HEK293 (cell line): ENCODE measurements around the gene CFAP73.

Experiments
- HOXC10 ChIP-seq: sonication (generic); formaldehyde crosslinking; IDR thresholded peaks from 2 replicates; pipeline ENCODE4 v1.8.1; 2023; ENCODE audit warnings: mild to moderate bottlenecking, missing genetic modification reagents
- KLF10 ChIP-seq: fragments of 450-650 bp; IDR thresholded peaks from 2 replicates; pipeline ENCODE4 v1.5.1; 2018; ENCODE audit warnings: missing biosample characterization, mild to moderate bottlenecking, missing genetic modification characterization
- MZF1 ChIP-seq: fragments of 450-650 bp; formaldehyde crosslinking; IDR thresholded peaks from 2 replicates; pipeline ENCODE4 v1.5.1; 2017; ENCODE audit warnings: missing biosample characterization, missing genetic modification characterization, borderline replicate concordance
- SP7 ChIP-seq: fragments of 450-650 bp; formaldehyde crosslinking; IDR thresholded peaks from 2 replicates; pipeline ENCODE4 v1.5.1; 2016; ENCODE audit warnings: missing biosample characterization, missing genetic modification characterization
- ZBTB1 ChIP-seq: fragments of 450-650 bp; formaldehyde crosslinking; IDR thresholded peaks from 2 replicates; pipeline ENCODE4 v1.5.1; 2016; ENCODE audit warnings: missing biosample characterization, missing genetic modification characterization
- ZBTB20 ChIP-seq: fragments of 450-650 bp; formaldehyde crosslinking; IDR thresholded peaks from 2 replicates; pipeline ENCODE4 v1.5.1; 2016; ENCODE audit warnings: missing biosample characterization, missing genetic modification characterization
- ZBTB7A ChIP-seq: fragments of 450-650 bp; formaldehyde crosslinking; IDR thresholded peaks from 2 replicates; pipeline ENCODE4 v1.5.1; 2016; ENCODE audit warnings: low read depth, missing biosample characterization, missing genetic modification characterization
- ZFHX2 ChIP-seq: fragments of 450-650 bp; formaldehyde crosslinking; conservative IDR thresholded peaks from 2 replicates; pipeline ENCODE4 v1.5.1; 2016; ENCODE audit warnings: missing biosample characterization, missing genetic modification characterization
- ZNF155 ChIP-seq: fragments of 450-650 bp; formaldehyde crosslinking; IDR thresholded peaks from 2 replicates; pipeline ENCODE4 v1.5.1; 2016; ENCODE audit warnings: missing biosample characterization, missing genetic modification characterization
- ZNF16 ChIP-seq: fragments of 450-650 bp; formaldehyde crosslinking; IDR thresholded peaks from 2 replicates; pipeline ENCODE4 v1.5.1; 2016; ENCODE audit warnings: low read depth, missing biosample characterization, missing genetic modification characterization
- ZNF24 ChIP-seq: fragments of 450-650 bp; formaldehyde crosslinking; IDR thresholded peaks from 2 replicates; pipeline ENCODE4 v1.5.1; 2016; ENCODE audit warnings: missing biosample characterization, missing genetic modification characterization
- ZNF311 ChIP-seq: fragments of 450-650 bp; formaldehyde crosslinking; IDR thresholded peaks from 2 replicates; pipeline ENCODE4 v1.5.1; 2017; ENCODE audit warnings: missing biosample characterization, missing genetic modification characterization, borderline replicate concordance
- ZNF354C ChIP-seq: fragments of 450-650 bp; formaldehyde crosslinking; IDR thresholded peaks from 2 replicates; pipeline ENCODE4 v1.5.1; 2016; ENCODE audit warnings: missing biosample characterization, missing genetic modification characterization, low read depth, borderline replicate concordance
- ZNF394 ChIP-seq: fragments of 450-650 bp; formaldehyde crosslinking; IDR thresholded peaks from 2 replicates; pipeline ENCODE4 v1.5.1; 2016; ENCODE audit warnings: missing biosample characterization, missing genetic modification characterization, mild to moderate bottlenecking, moderate library complexity, borderline replicate concordance
- ZNF510 ChIP-seq: fragments of 450-650 bp; formaldehyde crosslinking; IDR thresholded peaks from 2 replicates; pipeline ENCODE4 v1.5.1; 2018; ENCODE audit warnings: mild to moderate bottlenecking, missing genetic modification characterization, missing biosample characterization; ENCODE audit not compliant: insufficient replicate concordance
- ZNF514 ChIP-seq: fragments of 450-650 bp; formaldehyde crosslinking; IDR thresholded peaks from 2 replicates; pipeline ENCODE4 v1.5.1; 2016; ENCODE audit warnings: missing biosample characterization, missing genetic modification characterization
- ZNF521 ChIP-seq: fragments of 450-650 bp; formaldehyde crosslinking; IDR thresholded peaks from 2 replicates; pipeline ENCODE4 v1.5.1; 2017; ENCODE audit warnings: missing biosample characterization, mild to moderate bottlenecking, missing genetic modification characterization
- ZNF529 ChIP-seq: fragments of 450-650 bp; formaldehyde crosslinking; IDR thresholded peaks from 2 replicates; pipeline ENCODE4 v1.5.1; 2017; ENCODE audit warnings: missing genetic modification characterization, missing biosample characterization; ENCODE audit not compliant: insufficient replicate concordance
- ZNF548 ChIP-seq: fragments of 450-650 bp; formaldehyde crosslinking; IDR thresholded peaks from 2 replicates; pipeline ENCODE4 v1.5.1; 2016; ENCODE audit warnings: missing biosample characterization, missing genetic modification characterization
- ZNF555 ChIP-seq: fragments of 450-650 bp; formaldehyde crosslinking; conservative IDR thresholded peaks from 2 replicates; pipeline ENCODE4 v1.5.1; 2017; ENCODE audit warnings: missing biosample characterization, mild to moderate bottlenecking, missing genetic modification characterization, inconsistent platforms
- ZNF560 ChIP-seq: fragments of 450-650 bp; formaldehyde crosslinking; IDR thresholded peaks from 2 replicates; pipeline ENCODE4 v1.5.1; 2017; ENCODE audit warnings: missing biosample characterization, missing genetic modification characterization, borderline replicate concordance
- ZNF585B ChIP-seq: fragments of 450-650 bp; formaldehyde crosslinking; IDR thresholded peaks from 2 replicates; pipeline ENCODE4 v1.5.1; 2016; ENCODE audit warnings: missing biosample characterization, missing genetic modification characterization
- ZNF624 ChIP-seq: fragments of 450-650 bp; formaldehyde crosslinking; IDR thresholded peaks from 2 replicates; pipeline ENCODE4 v1.5.1; 2017; ENCODE audit warnings: missing biosample characterization, missing genetic modification characterization
- TF ChIP-seq, protein P1 (sequence below): fragments of 450-650 bp; formaldehyde crosslinking; IDR thresholded peaks from 2 replicates; pipeline ENCODE4 v1.5.1; 2017; ENCODE audit warnings: missing biosample characterization, missing genetic modification characterization
- TF ChIP-seq, protein P2 (sequence below): fragments of 450-650 bp; formaldehyde crosslinking; IDR thresholded peaks from 2 replicates; pipeline ENCODE4 v1.5.1; 2016; ENCODE audit warnings: missing biosample characterization, missing genetic modification characterization
- TF ChIP-seq, protein P3 (sequence below): fragments of 450-650 bp; formaldehyde crosslinking; IDR thresholded peaks from 2 replicates; pipeline ENCODE4 v1.5.1; 2016; ENCODE audit warnings: missing biosample characterization, missing genetic modification characterization, low read depth
- TF ChIP-seq, protein P4 (sequence below): fragments of 450-650 bp; formaldehyde crosslinking; IDR thresholded peaks from 2 replicates; pipeline ENCODE4 v1.5.1; 2016; ENCODE audit warnings: missing biosample characterization, missing genetic modification characterization
- TF ChIP-seq, protein P5 (sequence below): fragments of 450-650 bp; formaldehyde crosslinking; IDR thresholded peaks from 2 replicates; pipeline ENCODE4 v1.5.1; 2016; ENCODE audit warnings: missing biosample characterization, missing genetic modification characterization
- TF ChIP-seq, protein P6 (sequence below): fragments of 450-650 bp; formaldehyde crosslinking; IDR thresholded peaks from 2 replicates; pipeline ENCODE4; 2016; ENCODE audit warnings: missing biosample characterization, missing genetic modification characterization

CFAP73 gene

DNA sequence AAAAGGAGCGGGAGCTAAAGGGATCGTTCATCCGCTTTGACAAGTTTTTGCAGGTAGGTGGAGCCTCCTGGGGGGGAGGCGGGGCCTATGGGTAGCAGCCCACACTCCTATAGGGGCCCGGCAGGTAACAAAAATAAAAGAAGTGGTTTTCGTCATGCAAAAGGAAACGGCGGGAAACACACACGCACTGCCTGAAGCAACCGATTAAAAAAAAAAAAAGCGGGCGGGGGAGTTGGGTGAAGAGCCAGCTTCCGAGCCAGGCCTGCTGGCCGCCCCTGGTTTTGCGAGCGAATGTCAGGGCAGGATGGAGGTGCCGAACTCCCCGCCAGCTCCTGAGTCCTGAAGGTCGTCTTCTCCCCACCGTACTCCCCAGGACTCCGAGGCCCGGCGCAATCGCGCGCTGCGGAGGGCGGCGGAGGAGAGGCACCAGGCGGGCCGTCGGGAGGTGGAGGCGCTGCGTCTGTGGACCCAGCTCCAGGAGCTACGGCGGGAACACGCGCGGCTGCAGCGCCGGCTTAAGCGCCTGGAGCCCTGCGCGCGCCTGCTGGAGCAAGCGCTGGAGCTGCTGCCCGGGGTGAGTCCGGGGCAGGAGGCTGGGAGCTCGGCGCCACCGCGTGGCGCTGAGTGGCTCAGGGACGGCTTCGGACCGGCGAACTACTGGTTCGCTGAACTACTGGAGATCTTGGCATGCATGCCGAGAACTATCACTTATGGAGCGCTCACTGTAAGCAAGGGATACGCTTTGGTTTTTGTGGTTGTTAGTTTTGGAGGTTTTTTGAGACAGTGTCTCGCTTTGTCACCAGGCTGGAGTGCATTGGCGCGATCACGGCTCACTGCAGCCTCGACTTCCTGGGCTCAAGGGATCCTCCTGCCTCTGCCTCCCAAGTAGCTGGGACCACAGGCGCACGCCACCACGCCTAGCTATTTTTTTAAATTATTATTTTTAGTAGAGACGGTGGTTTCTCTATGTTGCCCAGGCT lies 3.6 kb downstream of the CFAP73 start (continued):
- TF ChIP-seq ZNF560 (tag by site-specific recombination) (no peak), ZFHX2 (tag by site-specific recombination) (peak; percentile 42), SP7 (tag by site-specific recombination) (peak; percentile 53; the same call in 1 of the 2 replicates), HOXC10 (CRISPR knock-in tag) (no peak), MZF1 (tag by site-specific recombination) (no peak), ZBTB7A (no peak), ZNF311 (tag by site-specific recombination) (no peak), ZBTB1 (tag by site-specific recombination) (no peak), ZNF624 (tag by site-specific recombination) (no peak), ZNF529 (tag by site-specific recombination) (no peak), ZNF548 (tag by site-specific recombination) (no peak), ZNF555 (tag by site-specific recombination) (no peak), ZNF510 (tag by site-specific recombination) (no peak), ZNF155 (tag by site-specific recombination) (no peak), ZNF514 (tag by site-specific recombination) (no peak), ZNF521 (tag by site-specific recombination) (no peak), ZNF16 (tag by site-specific recombination) (no peak), KLF10 (tag by site-specific recombination) (no peak), ZBTB20 (peak; percentile 88), ZNF394 (tag by site-specific recombination) (peak; percentile 48; the same call in 1 of the 2 replicates), ZNF354C (no peak), ZNF585B (no peak), ZNF24 (tag by site-specific recombination) (no peak)
- TF ChIP-seq, protein P1, sequence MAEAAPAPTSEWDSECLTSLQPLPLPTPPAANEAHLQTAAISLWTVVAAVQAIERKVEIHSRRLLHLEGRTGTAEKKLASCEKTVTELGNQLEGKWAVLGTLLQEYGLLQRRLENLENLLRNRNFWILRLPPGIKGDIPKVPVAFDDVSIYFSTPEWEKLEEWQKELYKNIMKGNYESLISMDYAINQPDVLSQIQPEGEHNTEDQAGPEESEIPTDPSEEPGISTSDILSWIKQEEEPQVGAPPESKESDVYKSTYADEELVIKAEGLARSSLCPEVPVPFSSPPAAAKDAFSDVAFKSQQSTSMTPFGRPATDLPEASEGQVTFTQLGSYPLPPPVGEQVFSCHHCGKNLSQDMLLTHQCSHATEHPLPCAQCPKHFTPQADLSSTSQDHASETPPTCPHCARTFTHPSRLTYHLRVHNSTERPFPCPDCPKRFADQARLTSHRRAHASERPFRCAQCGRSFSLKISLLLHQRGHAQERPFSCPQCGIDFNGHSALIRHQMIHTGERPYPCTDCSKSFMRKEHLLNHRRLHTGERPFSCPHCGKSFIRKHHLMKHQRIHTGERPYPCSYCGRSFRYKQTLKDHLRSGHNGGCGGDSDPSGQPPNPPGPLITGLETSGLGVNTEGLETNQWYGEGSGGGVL (tag by site-specific recombination) = no peak
- TF ChIP-seq, protein P2, sequence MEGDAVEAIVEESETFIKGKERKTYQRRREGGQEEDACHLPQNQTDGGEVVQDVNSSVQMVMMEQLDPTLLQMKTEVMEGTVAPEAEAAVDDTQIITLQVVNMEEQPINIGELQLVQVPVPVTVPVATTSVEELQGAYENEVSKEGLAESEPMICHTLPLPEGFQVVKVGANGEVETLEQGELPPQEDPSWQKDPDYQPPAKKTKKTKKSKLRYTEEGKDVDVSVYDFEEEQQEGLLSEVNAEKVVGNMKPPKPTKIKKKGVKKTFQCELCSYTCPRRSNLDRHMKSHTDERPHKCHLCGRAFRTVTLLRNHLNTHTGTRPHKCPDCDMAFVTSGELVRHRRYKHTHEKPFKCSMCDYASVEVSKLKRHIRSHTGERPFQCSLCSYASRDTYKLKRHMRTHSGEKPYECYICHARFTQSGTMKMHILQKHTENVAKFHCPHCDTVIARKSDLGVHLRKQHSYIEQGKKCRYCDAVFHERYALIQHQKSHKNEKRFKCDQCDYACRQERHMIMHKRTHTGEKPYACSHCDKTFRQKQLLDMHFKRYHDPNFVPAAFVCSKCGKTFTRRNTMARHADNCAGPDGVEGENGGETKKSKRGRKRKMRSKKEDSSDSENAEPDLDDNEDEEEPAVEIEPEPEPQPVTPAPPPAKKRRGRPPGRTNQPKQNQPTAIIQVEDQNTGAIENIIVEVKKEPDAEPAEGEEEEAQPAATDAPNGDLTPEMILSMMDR (tag by site-specific recombination) = peak; percentile 87
- TF ChIP-seq, protein P3, sequence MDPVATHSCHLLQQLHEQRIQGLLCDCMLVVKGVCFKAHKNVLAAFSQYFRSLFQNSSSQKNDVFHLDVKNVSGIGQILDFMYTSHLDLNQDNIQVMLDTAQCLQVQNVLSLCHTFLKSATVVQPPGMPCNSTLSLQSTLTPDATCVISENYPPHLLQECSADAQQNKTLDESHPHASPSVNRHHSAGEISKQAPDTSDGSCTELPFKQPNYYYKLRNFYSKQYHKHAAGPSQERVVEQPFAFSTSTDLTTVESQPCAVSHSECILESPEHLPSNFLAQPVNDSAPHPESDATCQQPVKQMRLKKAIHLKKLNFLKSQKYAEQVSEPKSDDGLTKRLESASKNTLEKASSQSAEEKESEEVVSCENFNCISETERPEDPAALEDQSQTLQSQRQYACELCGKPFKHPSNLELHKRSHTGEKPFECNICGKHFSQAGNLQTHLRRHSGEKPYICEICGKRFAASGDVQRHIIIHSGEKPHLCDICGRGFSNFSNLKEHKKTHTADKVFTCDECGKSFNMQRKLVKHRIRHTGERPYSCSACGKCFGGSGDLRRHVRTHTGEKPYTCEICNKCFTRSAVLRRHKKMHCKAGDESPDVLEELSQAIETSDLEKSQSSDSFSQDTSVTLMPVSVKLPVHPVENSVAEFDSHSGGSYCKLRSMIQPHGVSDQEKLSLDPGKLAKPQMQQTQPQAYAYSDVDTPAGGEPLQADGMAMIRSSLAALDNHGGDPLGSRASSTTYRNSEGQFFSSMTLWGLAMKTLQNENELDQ (tag by site-specific recombination) = no peak
- TF ChIP-seq, protein P4, sequence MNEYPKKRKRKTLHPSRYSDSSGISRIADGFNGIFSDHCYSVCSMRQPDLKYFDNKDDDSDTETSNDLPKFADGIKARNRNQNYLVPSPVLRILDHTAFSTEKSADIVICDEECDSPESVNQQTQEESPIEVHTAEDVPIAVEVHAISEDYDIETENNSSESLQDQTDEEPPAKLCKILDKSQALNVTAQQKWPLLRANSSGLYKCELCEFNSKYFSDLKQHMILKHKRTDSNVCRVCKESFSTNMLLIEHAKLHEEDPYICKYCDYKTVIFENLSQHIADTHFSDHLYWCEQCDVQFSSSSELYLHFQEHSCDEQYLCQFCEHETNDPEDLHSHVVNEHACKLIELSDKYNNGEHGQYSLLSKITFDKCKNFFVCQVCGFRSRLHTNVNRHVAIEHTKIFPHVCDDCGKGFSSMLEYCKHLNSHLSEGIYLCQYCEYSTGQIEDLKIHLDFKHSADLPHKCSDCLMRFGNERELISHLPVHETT (tag by site-specific recombination) = no peak
- TF ChIP-seq, protein P5, sequence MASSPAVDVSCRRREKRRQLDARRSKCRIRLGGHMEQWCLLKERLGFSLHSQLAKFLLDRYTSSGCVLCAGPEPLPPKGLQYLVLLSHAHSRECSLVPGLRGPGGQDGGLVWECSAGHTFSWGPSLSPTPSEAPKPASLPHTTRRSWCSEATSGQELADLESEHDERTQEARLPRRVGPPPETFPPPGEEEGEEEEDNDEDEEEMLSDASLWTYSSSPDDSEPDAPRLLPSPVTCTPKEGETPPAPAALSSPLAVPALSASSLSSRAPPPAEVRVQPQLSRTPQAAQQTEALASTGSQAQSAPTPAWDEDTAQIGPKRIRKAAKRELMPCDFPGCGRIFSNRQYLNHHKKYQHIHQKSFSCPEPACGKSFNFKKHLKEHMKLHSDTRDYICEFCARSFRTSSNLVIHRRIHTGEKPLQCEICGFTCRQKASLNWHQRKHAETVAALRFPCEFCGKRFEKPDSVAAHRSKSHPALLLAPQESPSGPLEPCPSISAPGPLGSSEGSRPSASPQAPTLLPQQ (tag by site-specific recombination) = peak; percentile 100
- TF ChIP-seq, protein P6, sequence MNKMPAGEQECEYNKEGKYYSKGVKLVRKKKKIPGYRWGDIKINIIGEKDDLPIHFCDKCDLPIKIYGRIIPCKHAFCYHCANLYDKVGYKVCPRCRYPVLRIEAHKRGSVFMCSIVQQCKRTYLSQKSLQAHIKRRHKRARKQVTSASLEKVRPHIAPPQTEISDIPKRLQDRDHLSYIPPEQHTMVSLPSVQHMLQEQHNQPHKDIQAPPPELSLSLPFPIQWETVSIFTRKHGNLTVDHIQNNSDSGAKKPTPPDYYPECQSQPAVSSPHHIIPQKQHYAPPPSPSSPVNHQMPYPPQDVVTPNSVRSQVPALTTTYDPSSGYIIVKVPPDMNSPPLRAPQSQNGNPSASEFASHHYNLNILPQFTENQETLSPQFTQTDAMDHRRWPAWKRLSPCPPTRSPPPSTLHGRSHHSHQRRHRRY (tag by site-specific recombination) = no peak
